ENCODE measurements around the gene ZIC5. TPM values are rescaled to one million over a fixed set of nuclear protein-coding genes. Genes with fewer than 3 reads are reported as not detected.

The ZIC5 gene
- total RNA-seq, 4 donors from 2014 or later: not detected

- intact Hi-C loops (cut with DNase I): no loop called here
- Histone ChIP-seq H3K27ac (no peak overlapping the region), H3K4me1 (no peaks in the 10 kb centered on the region), H3K9me3 (no peaks in the 10 kb centered on the region), H3K27me3 (peaks cover 0 to 80% (median 0%) of the 10 kb centered on the region in 4 donors), H3K36me3 (no peaks in the 10 kb centered on the region), H3K4me3 (no peak overlapping the region)
- 75 to 87% methylated on average over 5 of the region's 5 CpGs for WGBS, 2 donors
- DNase-seq: no peak
- no peak for TF ChIP-seq CTCF (IDR thresholded peaks at IDR 0.05)
- TF ChIP-seq POLR2A (IDR thresholded peaks at IDR 0.05): no peak
These were observed 38.7 kb downstream of the ZIC5 start for GRCh38 chr13:99932912-99933311.

- Histone ChIP-seq H3K36me3 (no peaks in the 10 kb centered on the region), H3K4me1 (peaks cover 0 to 8% (median 0%) of the 10 kb centered on the region in 3 donors), H3K4me3 (no peak overlapping the region), H3K27ac (no peak overlapping the region), H3K27me3 (peaks cover 0 to 85% (median 0%) of the 10 kb centered on the region in 4 donors), H3K9me3 (no peaks in the 10 kb centered on the region)
- no peak for DNase-seq
- 86 to 89% methylated on average over 5 of the region's 5 CpGs for WGBS, 2 donors
- TF ChIP-seq POLR2A (IDR thresholded peaks at IDR 0.05): no peak
- no peak for TF ChIP-seq CTCF (IDR thresholded peaks at IDR 0.05)
- intact Hi-C loops (cut with DNase I): no loop called here
These were observed 40.6 kb downstream of the ZIC5 start for GRCh38 chr13:99930925-99931324.

- H3K27me3 ChIP-seq: peaks cover 0 to 85% (median 0%) of the 10 kb centered on the region in 4 donors
- TF ChIP-seq CTCF (IDR thresholded peaks at IDR 0.05) (no peak), POLR2A (IDR thresholded peaks at IDR 0.05) (no peak)
These were observed 41.7 kb downstream of the ZIC5 start for GRCh38 chr13:99929866-99930265.

GRCh38 chr13:99926014-99926731, 45.4 kb downstream of the ZIC5 start:
- H3K4me1 ChIP-seq: peaks cover 0 to 11% (median 0%) of the 10 kb centered on the region in 3 donors
- WGBS, 2 donors: 31 to 37% methylated on average over 17 to 21 of the region's 29 CpGs
- no peak for DNase-seq
- peak overlapping the region; percentile 8 to 52 (median 32) for H3K4me3 ChIP-seq
- peaks cover 0 to 75% (median 0%) of the 10 kb centered on the region in 4 donors for H3K27me3 ChIP-seq
- no peaks in the 10 kb centered on the region for H3K36me3 ChIP-seq
- TF ChIP-seq POLR2A (IDR thresholded peaks at IDR 0.05): no peak
- TF ChIP-seq CTCF (IDR thresholded peaks at IDR 0.05): no peak
- H3K9me3 ChIP-seq: no peaks in the 10 kb centered on the region
- no peak overlapping the region for H3K27ac ChIP-seq
- intact Hi-C loops (cut with DNase I): no loop called here

More at GRCh38 chr13:99929866-99930265, 41.7 kb downstream of the ZIC5 start:
- 77% methylated on average over 6 to 7 of the region's 7 CpGs for WGBS, 2 donors
- intact Hi-C loops (cut with DNase I): no loop called here
- Histone ChIP-seq H3K27ac (no peak overlapping the region), H3K4me1 (peaks cover 0 to 11% (median 0%) of the 10 kb centered on the region in 3 donors), H3K9me3 (no peaks in the 10 kb centered on the region), H3K4me3 (no peak overlapping the region), H3K36me3 (no peaks in the 10 kb centered on the region)
- DNase-seq: no peak

- H3K9me3 ChIP-seq: no peaks in the 10 kb centered on the region
- H3K27me3 ChIP-seq: peaks cover 0 to 66% (median 0%) of the 10 kb centered on the region in 4 donors
- H3K27ac ChIP-seq: no peak overlapping the region
- no peak overlapping the region for H3K4me3 ChIP-seq
- DNase-seq: no peak
- WGBS, 2 donors: 84 to 87% methylated on average over 6 of the region's 6 CpGs
- no peak for TF ChIP-seq CTCF (IDR thresholded peaks at IDR 0.05)
- no peak for TF ChIP-seq POLR2A (IDR thresholded peaks at IDR 0.05)
- intact Hi-C loops (cut with DNase I): no loop called here
- H3K4me1 ChIP-seq: peaks cover 0 to 11% (median 0%) of the 10 kb centered on the region in 3 donors
- H3K36me3 ChIP-seq: no peaks in the 10 kb centered on the region
These were observed 47.5 kb downstream of the ZIC5 start for GRCh38 chr13:99923877-99924582.
